Activated naive CD8-positive, alpha-beta T cell (primary cell): ENCODE data around the gene SREK1IP1.
A peak's percentile ranks its signal among the peaks of the same experiment; 100 is the strongest.

Experiments used
- H3K27ac Mint-ChIP-seq: one replicate; pipeline ENCODE4 v1.8.0; 2021; ENCODE audit warnings: mixed read lengths
- H3K27me3 Mint-ChIP-seq: one replicate; pipeline ENCODE4 v1.8.0; 2021; ENCODE audit warnings: mixed read lengths
- H3K36me3 Mint-ChIP-seq: one replicate; pipeline ENCODE4 v1.8.0; 2021; ENCODE audit warnings: mixed read lengths
- H3K4me1 Mint-ChIP-seq: one replicate; pipeline ENCODE4 v1.8.0; 2021; ENCODE audit warnings: low read depth, mixed read lengths
- H3K4me3 Mint-ChIP-seq: one replicate; pipeline ENCODE4 v1.8.0; 2021; ENCODE audit warnings: mild to moderate bottlenecking, mixed read lengths
- H3K9me3 Mint-ChIP-seq: one replicate; pipeline ENCODE4 v1.8.0; 2021; ENCODE audit warnings: low read depth, mixed read lengths

Gene SREK1IP1

GRCh38 chr5:64775291-64775690 lies 6.8 kb upstream of the SREK1IP1 start:
- Mint-ChIP-seq H3K27me3 (no peaks in the 10 kb centered on the region), H3K4me3 (no peak overlapping the region), H3K4me1 (peaks cover 30% of the 10 kb centered on the region), H3K36me3 (peaks cover 8% of the 10 kb centered on the region), H3K27ac (no peak overlapping the region), H3K9me3 (no peaks in the 10 kb centered on the region)

GRCh38 chr5:64773533-64773932 lies 5.0 kb upstream of the SREK1IP1 start:
- Mint-ChIP-seq H3K27me3 (no peaks in the 10 kb centered on the region), H3K9me3 (no peaks in the 10 kb centered on the region), H3K36me3 (no peaks in the 10 kb centered on the region), H3K27ac (no peak overlapping the region), H3K4me3 (no peak overlapping the region), H3K4me1 (peaks cover 37% of the 10 kb centered on the region)

- Mint-ChIP-seq H3K27me3 (no peaks in the 10 kb centered on the region), H3K27ac (no peak overlapping the region), H3K36me3 (peaks cover 3% of the 10 kb centered on the region), H3K4me3 (no peak overlapping the region), H3K9me3 (no peaks in the 10 kb centered on the region), H3K4me1 (peaks cover 45% of the 10 kb centered on the region)
Measured at GRCh38 chr5:64771736-64772135, 3.2 kb upstream of the SREK1IP1 start.

GRCh38 chr5:64769855-64770254 lies 1.4 kb upstream of the SREK1IP1 start:
- peaks cover 61% of the 10 kb centered on the region for H3K4me1 Mint-ChIP-seq
- H3K27ac Mint-ChIP-seq = peak overlapping the region; percentile 99
- H3K27me3 Mint-ChIP-seq = no peaks in the 10 kb centered on the region
- no peaks in the 10 kb centered on the region for H3K9me3 Mint-ChIP-seq
- peaks cover 5% of the 10 kb centered on the region for H3K36me3 Mint-ChIP-seq
- peak overlapping the region; percentile 100 for H3K4me3 Mint-ChIP-seq

- no peaks in the 10 kb centered on the region for H3K27me3 Mint-ChIP-seq
- H3K4me1 Mint-ChIP-seq = peaks cover 60% of the 10 kb centered on the region
- peak overlapping the region; percentile 100 for H3K4me3 Mint-ChIP-seq
- H3K27ac Mint-ChIP-seq = peak overlapping the region; percentile 99
- H3K9me3 Mint-ChIP-seq = no peaks in the 10 kb centered on the region
- peaks cover 9% of the 10 kb centered on the region for H3K36me3 Mint-ChIP-seq
Measured at GRCh38 chr5:64767959-64768357, 533 bp downstream of the SREK1IP1 start.

GRCh38 chr5:64766941-64767340 lies 1.6 kb downstream of the SREK1IP1 start:
- Mint-ChIP-seq H3K9me3 (no peaks in the 10 kb centered on the region), H3K36me3 (peaks cover 9% of the 10 kb centered on the region), H3K27me3 (no peaks in the 10 kb centered on the region), H3K4me1 (peaks cover 58% of the 10 kb centered on the region), H3K27ac (peak overlapping the region; percentile 34), H3K4me3 (peak overlapping the region; percentile 100)

GRCh38 chr5:64765804-64766504 lies 2.5 kb downstream of the SREK1IP1 start:
- H3K27ac Mint-ChIP-seq = no peak overlapping the region
- H3K36me3 Mint-ChIP-seq = peaks cover 9% of the 10 kb centered on the region
- H3K9me3 Mint-ChIP-seq = no peaks in the 10 kb centered on the region
- peaks cover 53% of the 10 kb centered on the region for H3K4me1 Mint-ChIP-seq
- no peaks in the 10 kb centered on the region for H3K27me3 Mint-ChIP-seq
- H3K4me3 Mint-ChIP-seq = peak overlapping the region; percentile 100

- Mint-ChIP-seq H3K9me3 (no peaks in the 10 kb centered on the region), H3K4me1 (peaks cover 38% of the 10 kb centered on the region), H3K36me3 (peaks cover 9% of the 10 kb centered on the region), H3K27me3 (no peaks in the 10 kb centered on the region), H3K27ac (no peak overlapping the region), H3K4me3 (no peak overlapping the region)
Measured at GRCh38 chr5:64763948-64764503, 4.5 kb downstream of the SREK1IP1 start.

- no peak overlapping the region for H3K4me3 Mint-ChIP-seq
Measured at GRCh38 chr5:64759960-64760660, 8.4 kb downstream of the SREK1IP1 start.

GRCh38 chr5:64758901-64759300 lies 9.6 kb downstream of the SREK1IP1 start:
- H3K4me1 Mint-ChIP-seq = peaks cover 8% of the 10 kb centered on the region
- H3K27ac Mint-ChIP-seq = no peak overlapping the region
- no peaks in the 10 kb centered on the region for H3K9me3 Mint-ChIP-seq
- H3K4me3 Mint-ChIP-seq = no peak overlapping the region
- no peaks in the 10 kb centered on the region for H3K27me3 Mint-ChIP-seq
- peaks cover 7% of the 10 kb centered on the region for H3K36me3 Mint-ChIP-seq

More at GRCh38 chr5:64759960-64760660, 8.4 kb downstream of the SREK1IP1 start:
- Mint-ChIP-seq H3K27ac (no peak overlapping the region), H3K36me3 (peaks cover 10% of the 10 kb centered on the region), H3K4me1 (peaks cover 15% of the 10 kb centered on the region), H3K27me3 (no peaks in the 10 kb centered on the region), H3K9me3 (no peaks in the 10 kb centered on the region)

GRCh38 chr5:64754066-64754465 lies 14.4 kb downstream of the SREK1IP1 start:
- Mint-ChIP-seq H3K27ac (no peak overlapping the region), H3K9me3 (no peaks in the 10 kb centered on the region), H3K36me3 (peaks cover 7% of the 10 kb centered on the region), H3K4me3 (no peak overlapping the region), H3K4me1 (peaks cover 6% of the 10 kb centered on the region), H3K27me3 (no peaks in the 10 kb centered on the region)

- Mint-ChIP-seq H3K4me1 (peaks cover 7% of the 10 kb centered on the region), H3K4me3 (no peak overlapping the region), H3K27ac (no peak overlapping the region), H3K27me3 (no peaks in the 10 kb centered on the region), H3K9me3 (no peaks in the 10 kb centered on the region), H3K36me3 (peaks cover 4% of the 10 kb centered on the region)
Measured at GRCh38 chr5:64749385-64749784, 19.1 kb downstream of the SREK1IP1 start.

- Mint-ChIP-seq H3K9me3 (no peaks in the 10 kb centered on the region), H3K36me3 (peaks cover 4% of the 10 kb centered on the region), H3K4me3 (no peak overlapping the region), H3K27ac (no peak overlapping the region), H3K27me3 (no peaks in the 10 kb centered on the region), H3K4me1 (peaks cover 7% of the 10 kb centered on the region)
Measured at GRCh38 chr5:64746446-64746845, 22.0 kb downstream of the SREK1IP1 start.

- no peak overlapping the region for H3K27ac Mint-ChIP-seq
- H3K36me3 Mint-ChIP-seq = peaks cover 8% of the 10 kb centered on the region
- H3K27me3 Mint-ChIP-seq = no peaks in the 10 kb centered on the region
Measured at GRCh38 chr5:64744914-64745313, 23.6 kb downstream of the SREK1IP1 start.

GRCh38 chr5:64742821-64743220 lies 25.7 kb downstream of the SREK1IP1 start:
- Mint-ChIP-seq H3K4me3 (no peak overlapping the region), H3K4me1 (peaks cover 9% of the 10 kb centered on the region), H3K36me3 (peaks cover 8% of the 10 kb centered on the region), H3K27me3 (no peaks in the 10 kb centered on the region), H3K27ac (no peak overlapping the region), H3K9me3 (no peaks in the 10 kb centered on the region)

More at GRCh38 chr5:64744914-64745313, 23.6 kb downstream of the SREK1IP1 start:
- H3K4me3 Mint-ChIP-seq = no peak overlapping the region
- no peaks in the 10 kb centered on the region for H3K9me3 Mint-ChIP-seq
- peaks cover 9% of the 10 kb centered on the region for H3K4me1 Mint-ChIP-seq
